Stimulated activated CD4-positive, alpha-beta T cell treated with anti-CD3 and anti-CD28 coated beads, Interleukin-15, amount 100 ng/mL, for 1 hour (primary cell): ENCODE measurements around the gene PAQR6.

ENCODE experiments used
- DNase-seq, 2 donors: peaks; one replicate each; pipeline ENCODE4 v3.0.0-alpha.2; 2020; ENCODE audit warnings: low read depth in 1 of 2, low spot score in 1 of 2

The PAQR6 gene

DNA sequence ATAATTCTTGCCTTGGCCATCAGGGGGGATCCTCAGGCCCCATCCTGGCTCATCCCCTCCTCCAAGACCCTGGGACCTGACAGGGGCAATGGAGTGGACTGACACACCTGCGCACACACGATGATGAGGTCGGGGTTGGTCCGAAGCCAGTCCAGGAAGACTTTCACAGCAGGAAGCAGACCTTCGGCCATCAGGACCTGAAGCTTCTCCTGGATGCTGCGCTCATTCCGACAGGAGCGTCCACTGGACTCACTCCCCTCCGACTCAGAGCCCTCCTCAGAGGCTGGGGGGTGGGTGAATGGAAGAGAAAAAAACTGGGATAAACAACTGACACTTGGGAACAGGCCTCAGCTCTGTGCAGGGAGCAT lies 15.4 kb upstream of the PAQR6 start:
- no peak for DNase-seq

DNA sequence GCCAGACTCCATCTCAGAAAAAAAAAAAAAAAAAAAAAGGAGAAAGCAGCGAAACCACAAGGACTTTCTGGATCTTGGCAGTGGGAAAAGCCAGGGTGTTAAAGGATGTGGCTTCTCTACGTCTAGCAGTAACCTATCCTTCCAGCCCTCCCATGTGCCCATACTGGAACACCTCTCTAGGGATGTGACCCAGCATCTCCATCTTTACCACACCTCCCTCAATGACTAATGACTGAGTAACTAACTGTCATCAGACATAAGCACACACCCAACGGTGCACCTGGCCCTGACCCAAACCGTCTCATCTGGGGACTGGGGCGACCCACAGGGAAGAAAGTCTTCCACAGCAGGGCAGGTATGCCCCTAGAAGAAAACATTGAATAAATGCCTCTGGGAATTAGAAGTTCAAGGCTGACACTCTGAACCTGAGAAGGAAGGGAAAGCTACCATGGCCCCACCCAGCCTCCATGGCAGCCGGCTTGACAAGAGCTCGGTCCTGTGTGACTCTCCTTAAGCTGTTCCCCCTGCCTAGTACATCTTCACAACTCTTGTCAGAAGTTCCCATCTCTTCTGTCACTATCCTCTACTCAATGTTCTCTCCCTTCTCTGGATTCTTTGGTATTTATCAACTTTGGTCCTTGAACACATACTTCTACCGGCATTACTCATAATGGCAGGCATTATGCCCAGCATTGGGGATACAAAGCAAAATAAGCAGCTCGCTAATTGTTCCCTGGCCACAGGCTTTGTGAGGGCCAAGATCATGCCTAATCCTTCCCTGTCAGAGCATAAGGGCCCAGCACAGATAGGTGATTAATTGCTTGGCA lies 14.8 kb upstream of the PAQR6 start:
- no peak for DNase-seq

DNA sequence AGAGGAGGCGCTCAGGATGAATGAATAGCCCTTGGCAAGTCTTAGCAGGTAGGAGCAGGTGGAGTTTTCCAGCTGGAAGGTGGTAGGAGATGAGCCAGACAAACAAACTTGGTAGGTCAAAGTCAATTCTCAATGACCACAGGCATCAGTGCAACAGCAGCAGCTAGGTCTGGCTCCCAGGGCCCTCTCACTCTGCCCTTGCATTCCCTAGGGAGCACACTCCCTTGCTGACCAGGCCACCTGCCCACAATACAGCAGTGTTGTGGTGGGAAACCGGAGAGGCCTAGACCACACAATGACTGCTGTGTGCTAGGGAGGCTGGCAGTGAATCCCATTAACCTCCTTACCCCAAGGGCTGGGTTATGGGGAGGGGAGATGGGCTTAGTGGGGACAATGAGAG lies 13.0 kb upstream of the PAQR6 start:
- no peak for DNase-seq

DNA sequence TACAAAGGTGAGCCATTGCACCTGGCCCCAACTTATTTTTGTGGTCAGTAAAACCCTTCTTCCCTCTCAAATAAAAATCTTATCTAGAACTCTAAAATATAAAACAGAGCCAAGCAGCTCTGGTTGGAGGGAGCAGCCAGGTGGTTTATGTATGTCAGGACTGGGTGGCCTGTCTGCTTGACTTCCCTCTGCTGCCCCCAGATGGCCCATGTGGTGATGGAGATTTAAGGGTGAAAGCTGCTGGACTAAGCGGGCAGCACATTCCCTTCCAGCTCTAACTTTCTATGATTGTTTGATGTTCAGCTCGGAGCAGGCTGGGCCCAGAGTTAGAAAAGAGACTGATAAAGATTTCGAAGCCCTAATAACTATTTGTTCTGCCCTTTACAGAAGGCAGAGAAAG lies 11.9 kb upstream of the PAQR6 start:
- DNase-seq, result no peak

DNA sequence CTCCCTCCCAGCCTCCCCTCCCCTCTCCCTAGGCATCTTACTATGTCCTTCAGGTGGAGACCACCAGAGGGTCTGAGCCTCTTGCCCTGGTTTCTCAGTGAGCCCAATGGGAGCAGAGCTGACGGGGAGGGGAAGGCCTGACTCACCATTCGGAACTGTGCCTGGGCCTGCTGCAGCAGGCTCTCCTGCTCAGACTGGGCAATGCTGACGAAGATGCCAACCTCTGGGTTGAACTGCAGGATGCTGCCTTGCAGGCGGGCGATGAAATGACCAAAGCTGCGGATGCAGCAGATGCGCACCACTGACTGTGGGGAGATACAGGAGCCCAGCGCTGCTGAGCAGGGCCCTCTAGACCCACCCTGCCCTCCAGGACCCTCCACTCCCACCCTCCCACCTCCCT lies 11.0 kb upstream of the PAQR6 start:
- no peak for DNase-seq

DNA sequence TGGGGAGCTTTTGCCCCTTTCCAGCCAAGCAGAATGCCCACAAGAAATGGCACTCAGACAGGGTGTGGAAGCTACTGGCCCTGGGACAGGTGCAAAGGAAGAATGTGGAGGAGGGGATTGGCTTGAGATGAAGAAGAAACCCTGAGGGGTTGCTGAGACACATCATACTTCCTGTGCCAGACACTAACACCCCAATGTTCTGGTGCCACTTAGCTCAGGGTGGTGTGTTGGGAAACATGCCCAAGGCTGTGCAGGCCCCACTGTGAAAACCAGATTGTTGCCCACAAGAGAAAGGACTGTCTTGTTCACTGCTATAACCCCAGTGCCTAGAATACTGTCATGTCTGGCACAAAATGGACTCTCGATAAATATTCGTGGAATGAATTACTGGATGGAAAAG lies 9.9 kb upstream of the PAQR6 start:
- no peak for DNase-seq

DNA sequence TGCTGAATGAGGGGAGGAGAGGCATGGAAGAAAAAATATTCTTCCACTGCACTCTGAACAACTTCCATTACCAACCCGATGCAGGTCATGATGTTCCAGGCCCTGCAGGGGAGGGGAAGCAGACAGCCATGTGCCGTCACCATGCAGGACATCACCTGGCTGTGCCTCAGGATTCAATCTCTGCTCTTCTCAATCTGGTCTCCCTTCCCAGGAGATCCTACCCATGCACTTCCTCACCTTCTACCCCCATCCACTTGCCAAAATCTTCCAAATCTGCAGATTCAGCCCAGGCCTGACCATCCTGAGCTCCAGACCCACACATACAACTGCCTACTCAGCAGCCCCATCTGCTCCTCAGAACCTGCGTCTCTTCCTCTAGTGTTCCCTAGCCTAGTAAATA lies 5.8 kb upstream of the PAQR6 start:
- DNase-seq, result no peak

DNA sequence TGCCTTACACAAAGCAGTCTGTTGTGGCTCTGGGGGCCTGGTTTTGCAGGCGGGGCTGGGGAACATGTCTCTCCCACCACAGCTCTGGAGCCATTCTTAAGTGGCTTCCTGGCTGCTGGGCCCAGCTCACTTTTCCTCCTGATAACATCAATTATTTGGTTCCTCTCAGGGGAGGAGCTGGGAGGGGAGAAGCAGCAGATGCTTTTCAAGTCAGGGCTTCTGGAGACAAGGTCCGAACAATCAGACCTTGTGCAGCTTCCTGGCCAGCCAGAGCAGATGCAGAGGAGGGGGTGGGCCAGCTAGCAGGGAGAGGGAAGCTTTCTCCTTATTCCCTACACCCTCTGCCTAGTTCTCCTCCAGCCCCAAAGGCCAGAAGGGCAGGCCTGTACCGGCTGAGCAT lies 3.7 kb upstream of the PAQR6 start:
- DNase-seq, result no peak

DNA sequence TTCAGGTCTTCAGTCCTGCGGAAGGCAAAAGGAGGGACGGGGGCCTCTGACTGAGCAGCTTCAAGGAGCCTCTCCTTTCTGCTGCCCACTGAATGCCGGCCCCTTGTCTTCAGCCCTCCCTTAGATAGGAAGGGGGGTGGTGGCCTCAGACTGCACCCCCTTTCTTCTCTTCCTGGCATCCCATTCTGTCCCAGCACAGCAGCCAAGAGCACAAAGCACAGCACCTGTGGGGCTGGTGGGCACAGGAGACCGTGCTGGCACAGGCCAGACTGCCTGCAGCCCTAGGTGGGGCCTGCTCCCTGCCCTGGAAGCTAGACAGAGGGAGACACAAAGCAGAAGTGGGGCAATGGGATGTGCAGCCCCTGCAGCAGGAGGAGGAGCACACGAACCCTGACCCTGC lies 1.7 kb upstream of the PAQR6 start:
- no peak for DNase-seq

DNA sequence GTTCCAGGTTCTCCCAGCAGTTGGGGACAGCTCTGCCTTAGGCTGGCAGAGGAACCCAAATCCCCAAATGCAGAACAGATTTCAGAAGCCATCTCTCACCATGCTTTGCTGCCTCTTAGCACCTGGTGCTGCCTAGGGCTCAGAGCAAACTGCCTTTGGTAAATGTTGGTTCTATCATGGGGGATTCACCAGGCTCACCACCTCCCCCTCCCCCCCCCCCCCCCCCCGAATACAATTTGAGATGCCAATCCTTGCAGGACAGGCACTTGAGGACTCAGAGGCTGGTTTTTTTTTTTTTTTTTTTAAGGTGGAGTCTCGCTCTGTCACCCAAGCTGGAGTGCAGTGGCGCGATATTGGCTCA lies 447 bp upstream of the PAQR6 start:
- no peak for DNase-seq

DNA sequence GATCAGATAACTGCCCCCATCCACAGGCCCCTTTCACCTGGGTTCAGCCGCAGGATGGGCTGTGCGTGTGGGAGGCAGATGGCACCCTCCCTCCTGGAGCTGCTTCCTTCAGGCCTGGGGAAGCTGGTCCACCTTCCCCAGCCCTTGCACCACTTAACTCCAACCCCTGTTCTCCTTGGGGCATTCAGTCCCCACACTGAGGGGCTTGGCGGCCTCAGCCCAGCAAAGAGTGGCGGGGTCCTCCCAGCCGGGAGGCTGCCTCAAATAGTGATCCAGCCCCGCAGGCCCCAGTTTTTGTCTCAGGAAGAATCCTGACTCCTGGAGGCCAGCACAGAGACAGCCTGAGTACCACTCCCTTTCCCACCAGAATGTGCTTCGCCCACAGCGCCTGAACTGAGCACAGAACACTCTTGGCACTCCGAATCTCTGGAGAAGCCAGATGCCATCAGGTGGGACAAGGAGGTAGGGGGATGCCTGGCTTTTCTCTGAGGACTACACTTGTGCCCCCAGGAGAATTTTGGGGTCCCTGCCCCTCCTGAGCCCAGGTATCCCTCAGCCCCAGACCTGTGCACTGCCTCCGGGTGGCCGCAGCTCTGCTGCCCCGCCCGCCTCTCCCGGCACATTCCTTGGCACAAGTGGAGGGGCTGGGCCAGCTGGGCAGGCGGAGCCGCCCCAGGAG lies 936 bp downstream of the PAQR6 start:
- DNase-seq, result no peak

DNA sequence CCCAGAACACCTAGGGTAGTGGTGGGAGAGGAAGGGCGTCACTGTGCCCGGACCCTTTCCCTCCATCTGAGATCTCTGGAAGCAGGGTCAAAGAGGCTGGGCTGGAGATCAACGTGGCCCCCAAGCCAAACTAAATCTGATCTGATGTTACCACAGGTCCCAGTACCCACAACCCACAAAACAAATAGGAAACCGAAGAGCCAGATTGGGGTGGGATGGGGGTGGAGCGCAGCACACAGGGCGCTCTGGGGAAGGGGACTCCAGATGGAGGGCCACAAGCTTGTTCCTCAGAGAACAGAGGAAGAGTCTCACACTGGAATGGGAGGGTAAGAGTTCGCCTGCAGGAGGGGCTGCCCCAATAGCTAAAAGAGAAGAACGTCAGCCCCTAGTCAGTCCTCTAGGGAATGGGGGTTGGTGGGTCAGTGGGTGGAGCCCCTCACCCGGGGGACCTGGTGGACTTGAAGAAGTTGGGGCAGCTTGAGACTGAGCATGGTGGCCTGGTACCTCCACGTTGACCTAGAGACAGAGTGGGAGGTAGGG lies 1.5 kb downstream of the PAQR6 start:
- DNase-seq, result no peak

DNA sequence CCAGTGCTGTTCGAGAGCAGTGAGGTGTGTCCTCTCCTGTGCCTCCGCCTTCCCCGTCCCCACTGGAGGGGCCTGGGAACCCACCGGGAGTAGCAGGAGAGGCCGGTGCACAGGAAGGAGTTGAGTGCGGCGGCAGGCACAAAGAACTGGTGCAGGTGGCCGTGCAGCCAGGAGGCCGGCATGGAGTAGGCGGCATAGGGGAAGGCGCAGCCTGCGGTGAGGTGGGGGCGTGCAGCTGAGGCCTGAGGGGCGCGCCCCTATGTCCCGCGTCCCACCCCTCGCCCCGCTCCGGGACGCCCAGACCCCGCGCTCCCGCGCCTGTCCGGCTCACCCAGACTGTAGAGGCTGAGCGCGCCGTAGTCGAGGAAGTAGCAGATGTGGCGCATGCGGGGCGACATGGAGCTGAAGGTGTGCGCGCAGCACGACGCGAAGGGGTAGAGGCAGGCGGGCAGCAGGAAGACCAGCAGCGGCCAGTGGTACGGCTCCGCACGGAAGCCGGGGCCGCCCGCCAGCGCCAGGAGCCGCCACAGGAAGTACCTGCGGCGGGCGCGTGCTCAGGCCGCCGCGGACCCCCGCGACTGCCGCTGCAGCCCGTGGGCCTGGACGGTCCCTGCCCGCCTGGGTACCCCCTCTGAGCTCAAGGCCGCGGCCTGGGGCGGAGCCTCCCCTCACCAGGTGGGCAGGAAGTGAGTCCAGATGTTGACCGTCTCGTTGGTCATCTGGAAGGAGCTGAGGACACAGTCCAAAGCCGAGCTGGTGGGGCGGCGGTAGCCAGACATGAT lies 2.2 kb downstream of the PAQR6 start:
- no peak for DNase-seq

DNA sequence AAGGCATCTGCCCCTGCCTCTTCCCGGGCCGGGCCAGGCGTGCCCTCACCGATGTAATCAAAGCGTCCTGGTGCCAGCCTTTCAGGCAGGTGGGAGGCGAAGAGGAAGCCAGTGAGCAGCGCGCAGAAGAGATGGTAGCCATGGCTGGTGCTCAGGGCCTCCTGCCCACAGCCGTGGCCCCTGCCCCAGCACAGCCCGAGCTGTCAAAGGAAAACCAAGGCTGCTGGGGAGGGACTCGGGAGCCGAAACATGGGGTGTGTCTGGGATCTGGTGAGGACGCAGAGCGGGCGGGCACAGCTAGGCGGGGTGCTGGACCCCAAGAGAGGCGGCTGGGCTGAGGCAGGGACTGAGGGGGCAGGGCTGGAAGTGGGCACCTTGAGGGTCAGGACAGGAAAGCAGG lies 3.1 kb downstream of the PAQR6 start:
- no peak for DNase-seq

DNA sequence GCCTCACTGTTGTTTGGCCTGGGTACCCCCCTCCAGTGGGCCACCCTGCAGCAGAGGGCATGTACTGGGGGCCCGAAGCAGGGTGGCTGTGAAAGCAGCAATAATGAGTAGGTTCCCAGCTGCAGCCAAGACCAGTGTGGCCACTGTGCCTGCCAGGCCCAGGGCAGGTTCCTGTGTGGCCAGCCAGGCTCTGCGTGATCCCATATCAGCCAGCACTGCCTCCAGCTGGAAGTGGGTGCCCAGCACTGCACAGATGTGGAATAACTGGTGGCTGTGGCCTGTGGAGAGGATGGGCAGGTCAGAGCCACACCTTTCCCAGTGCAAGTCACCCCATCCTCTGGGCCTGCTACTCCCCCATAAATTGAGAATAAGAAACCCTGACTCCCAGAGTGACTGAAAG lies 3.7 kb downstream of the PAQR6 start:
- no peak for DNase-seq

DNA sequence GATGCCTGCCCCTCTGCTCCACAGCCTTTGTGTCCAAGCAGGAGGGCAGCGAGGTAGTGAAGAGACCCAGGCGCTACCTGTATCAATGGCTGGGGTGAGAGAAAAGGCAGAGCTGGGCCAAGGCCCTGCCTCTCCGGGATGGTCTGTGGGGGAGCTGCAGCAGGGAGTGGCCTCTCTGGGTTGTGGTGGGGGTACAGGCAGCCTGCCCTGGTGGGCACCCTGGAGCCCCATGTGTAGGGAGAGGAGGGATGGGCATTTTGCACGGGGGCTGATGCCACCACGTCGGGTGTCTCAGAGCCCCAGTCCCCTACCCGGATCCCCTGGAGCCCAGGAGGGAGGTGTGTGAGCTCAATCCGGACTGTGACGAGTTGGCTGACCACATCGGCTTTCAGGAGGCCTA lies 5.1 kb downstream of the PAQR6 start:
- no peak for DNase-seq

DNA sequence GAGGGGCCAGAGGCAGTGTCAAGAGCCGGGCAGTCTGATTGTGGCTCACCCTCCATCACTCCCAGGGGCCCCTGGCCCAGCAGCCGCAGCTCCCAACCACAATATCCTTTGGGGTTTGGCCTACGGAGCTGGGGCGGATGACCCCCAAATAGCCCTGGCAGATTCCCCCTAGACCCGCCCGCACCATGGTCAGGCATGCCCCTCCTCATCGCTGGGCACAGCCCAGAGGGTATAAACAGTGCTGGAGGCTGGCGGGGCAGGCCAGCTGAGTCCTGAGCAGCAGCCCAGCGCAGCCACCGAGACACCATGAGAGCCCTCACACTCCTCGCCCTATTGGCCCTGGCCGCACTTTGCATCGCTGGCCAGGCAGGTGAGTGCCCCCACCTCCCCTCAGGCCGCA lies 5.9 kb downstream of the PAQR6 start, which contains the start of gene BGLAP:
BGLAP (plus strand) TSS at position 259 of the 400 bp plus-strand sequence; CDS start at position 307, 48 bp downstream.
- DNase-seq, result no peak

DNA sequence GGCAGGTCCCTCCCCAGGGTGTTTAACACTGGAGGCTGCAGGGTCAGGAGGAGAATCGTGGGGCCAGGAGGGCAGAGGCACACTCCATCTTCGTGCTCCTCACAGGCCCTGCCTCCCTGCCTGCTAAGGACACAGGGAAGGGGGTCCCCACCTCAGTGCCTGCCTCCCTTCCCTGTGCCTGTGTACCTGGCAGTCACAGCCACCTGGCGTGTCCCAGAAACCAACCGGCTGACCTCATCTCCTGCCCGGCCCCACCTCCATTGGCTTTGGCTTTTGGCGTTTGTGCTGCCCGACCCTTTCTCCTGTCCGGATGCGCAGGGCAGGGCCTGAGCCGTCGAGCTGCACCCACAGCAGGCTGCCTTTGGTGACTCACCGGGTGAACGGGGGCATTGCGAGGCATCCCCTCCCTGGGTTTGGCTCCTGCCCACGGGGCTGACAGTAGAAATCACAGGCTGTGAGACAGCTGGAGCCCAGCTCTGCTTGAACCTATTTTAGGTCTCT lies 6.5 kb downstream of the PAQR6 start:
- no peak for DNase-seq

DNA sequence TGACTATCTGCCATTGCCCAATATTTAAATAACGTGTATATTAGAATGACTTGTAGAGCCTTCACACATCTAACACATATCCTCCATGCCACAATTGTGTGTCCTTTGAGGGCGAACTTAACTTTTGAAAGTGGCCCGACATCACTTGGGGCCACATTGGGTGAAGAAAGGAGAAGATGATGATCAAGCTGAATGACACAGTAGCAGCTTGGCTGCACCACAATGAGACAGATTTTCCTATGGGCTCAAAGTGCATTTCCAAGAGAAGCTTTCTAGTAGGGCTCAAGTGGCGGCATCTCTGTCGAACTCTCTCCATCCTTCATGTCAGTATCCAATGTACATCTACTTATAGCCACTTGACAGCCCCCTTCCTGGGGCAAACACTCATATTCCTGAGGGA lies 9.6 kb downstream of the PAQR6 start:
- no peak for DNase-seq

DNA sequence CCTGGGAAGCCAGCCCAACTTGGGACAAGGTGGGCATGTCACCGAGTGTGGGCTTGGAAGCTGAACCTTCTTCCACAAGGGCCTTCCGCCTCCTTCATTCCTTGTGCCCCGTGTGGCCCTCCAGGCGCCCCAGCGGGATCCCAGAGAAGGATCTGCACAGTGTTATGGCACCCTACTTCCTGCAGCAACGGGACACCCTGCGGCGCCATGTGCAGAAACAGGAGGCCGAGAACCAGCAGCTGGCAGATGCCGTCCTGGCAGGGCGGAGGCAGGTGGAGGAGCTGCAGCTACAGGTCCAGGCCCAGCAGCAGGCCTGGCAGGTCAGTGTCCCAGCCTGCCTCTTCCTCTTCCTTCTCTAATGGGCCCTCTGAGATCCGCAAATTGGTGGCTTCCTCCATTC lies 11.7 kb downstream of the PAQR6 start:
- DNase-seq, result no peak

DNA sequence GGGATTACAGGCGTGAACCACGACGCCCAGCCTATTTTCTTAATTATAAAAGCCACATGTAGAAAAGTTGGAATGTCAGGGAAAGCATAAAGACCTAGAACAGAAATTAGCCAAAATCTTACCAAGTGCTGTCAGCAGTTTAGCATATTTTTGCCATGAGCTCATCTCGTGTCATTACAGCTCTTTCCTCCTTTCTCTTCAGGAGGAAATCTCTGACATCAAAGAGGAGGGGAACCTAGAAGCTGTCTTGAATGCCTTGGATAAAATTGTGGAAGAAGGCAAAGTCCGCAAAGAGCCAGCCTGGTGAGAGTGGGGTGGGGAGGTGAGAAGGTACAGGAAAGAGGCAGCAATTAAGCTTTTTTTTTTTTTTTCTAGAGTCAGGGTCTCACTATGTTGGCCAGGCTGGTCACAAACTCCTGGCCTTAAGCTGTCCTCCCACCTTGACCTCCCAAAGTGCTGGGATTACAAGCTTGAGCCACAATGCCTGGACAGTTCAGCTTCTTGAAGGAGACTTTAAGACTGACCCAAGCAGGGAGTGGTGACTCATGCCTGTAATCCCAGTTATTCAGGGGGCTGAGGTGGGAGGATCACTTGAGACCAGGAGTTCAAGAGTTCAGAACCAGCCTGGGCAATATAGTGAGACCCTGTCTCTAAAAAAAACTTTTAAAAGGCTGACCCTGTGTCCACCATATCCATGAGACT lies 14.3 kb downstream of the PAQR6 start:
- no peak for DNase-seq
